HG03066 (cell line): ENCODE measurements around the gene PRKD2.
"Not testable (repeated sequence)": the region's sequence is repeated elsewhere in the genome, so short reads cannot be mapped to it uniquely, and the experiment has no call there.

Experiments used
- ATAC-seq: cut with Tn5 transposase; IDR thresholded peaks from one replicate; pipeline ENCODE4 v1.9.1; 2021; ENCODE audit warnings: low read depth; ENCODE audit not compliant: unreplicated experiment

Gene PRKD2

GRCh38 chr19:46635920-46636761 is 80.8 kb downstream of the PRKD2 start, which contains the start of gene GNG8:
Gene GNG8, minus strand, starts transcription at chr19:46636202. Its CDS starts 1,520 bp downstream, at chr19:46634682.
- ATAC-seq, result no peak

GRCh38 chr19:46634656-46635218 is 82.2 kb downstream of the PRKD2 start:
- no peak for ATAC-seq

- no peak for ATAC-seq
Observed at GRCh38 chr19:46634045-46634655, 82.8 kb downstream of the PRKD2 start.

GRCh38 chr19:46633130-46633529 is 83.8 kb downstream of the PRKD2 start:
- no peak for ATAC-seq

GRCh38 chr19:46631481-46631880 is 85.4 kb downstream of the PRKD2 start:
- no peak for ATAC-seq

GRCh38 chr19:46630586-46631205 is 86.2 kb downstream of the PRKD2 start:
- no peak for ATAC-seq

- no peak for ATAC-seq
Observed at GRCh38 chr19:46629546-46630025, 87.3 kb downstream of the PRKD2 start.

GRCh38 chr19:46628970-46629369 is 87.9 kb downstream of the PRKD2 start:
- ATAC-seq, result not testable (repeated sequence)

- ATAC-seq, result no peak
Observed at GRCh38 chr19:46626446-46626845, 90.5 kb downstream of the PRKD2 start.

GRCh38 chr19:46625731-46626130 is 91.2 kb downstream of the PRKD2 start:
- ATAC-seq, result no peak

- ATAC-seq, result no peak
Observed at GRCh38 chr19:46624958-46625661, 91.8 kb downstream of the PRKD2 start, which contains the start of gene PTGIR. Gene PTGIR, minus strand, starts transcription at chr19:46625089. Its CDS starts 864 bp downstream, at chr19:46624225.
